ENCODE data around the gene CIB4.

Gene CIB4

GRCh38 chr2:26636935-26637334 lies 4.2 kb downstream of the CIB4 start:
- no peak for DNase-seq (ENCODE audit: low read depth, low spot score)
- no peak overlapping the region for H3K4me3 ChIP-seq (ENCODE audit: low read depth, low read length)
- TF ChIP-seq CTCF (IDR thresholded peaks at IDR 0.05; ENCODE audit: low read depth, low read length): no peak
- in situ Hi-C loops (cut with HindIII; ENCODE audit: low sequenced_read_pairs): no loop called here

GRCh38 chr2:26635401-26635800 lies 5.8 kb downstream of the CIB4 start:
- no peak for DNase-seq (ENCODE audit: low read depth, low spot score)
- no peak overlapping the region for H3K4me3 ChIP-seq (ENCODE audit: low read depth, low read length)
- TF ChIP-seq CTCF (IDR thresholded peaks at IDR 0.05; ENCODE audit: low read depth, low read length): no peak
- in situ Hi-C loops (cut with HindIII; ENCODE audit: low sequenced_read_pairs): no loop called here

GRCh38 chr2:26634636-26635230 lies 6.4 kb downstream of the CIB4 start:
- H3K4me3 ChIP-seq (ENCODE audit: low read depth, low read length): no peak overlapping the region
- in situ Hi-C loops (cut with HindIII; ENCODE audit: low sequenced_read_pairs): no loop called here

GRCh38 chr2:26633993-26634595 lies 7.1 kb downstream of the CIB4 start:
- H3K4me3 ChIP-seq (ENCODE audit: low read depth, low read length): no peak overlapping the region
- in situ Hi-C loops (cut with HindIII; ENCODE audit: low sequenced_read_pairs): no loop called here
- DNase-seq (ENCODE audit: low read depth, low spot score): no peak
- TF ChIP-seq CTCF (IDR thresholded peaks at IDR 0.05; ENCODE audit: low read depth, low read length): no peak

More at GRCh38 chr2:26634636-26635230, 6.4 kb downstream of the CIB4 start:
- no peak for DNase-seq (ENCODE audit: low read depth, low spot score)
- no peak for TF ChIP-seq CTCF (IDR thresholded peaks at IDR 0.05; ENCODE audit: low read depth, low read length)

- no peak overlapping the region for H3K4me3 ChIP-seq (ENCODE audit: low read depth, low read length)
- no peak for TF ChIP-seq CTCF (IDR thresholded peaks at IDR 0.05; ENCODE audit: low read depth, low read length)
- in situ Hi-C loops (cut with HindIII; ENCODE audit: low sequenced_read_pairs): no loop called here
- DNase-seq (ENCODE audit: low read depth, low spot score): no peak
Measured at GRCh38 chr2:26633351-26633945, 7.7 kb downstream of the CIB4 start.

GRCh38 chr2:26632624-26633185 lies 8.5 kb downstream of the CIB4 start:
- TF ChIP-seq CTCF (IDR thresholded peaks at IDR 0.05; ENCODE audit: low read depth, low read length): no peak
- H3K4me3 ChIP-seq (ENCODE audit: low read depth, low read length): no peak overlapping the region
- no peak for DNase-seq (ENCODE audit: low read depth, low spot score)
- in situ Hi-C loops (cut with HindIII; ENCODE audit: low sequenced_read_pairs): no loop called here

Data from astrocyte of the spinal cord (primary cell).